ENCODE data around the gene PTBP1. TPM values are rescaled to one million over a fixed set of nuclear protein-coding genes. Genes with fewer than 3 reads are reported as not detected.
A peak's percentile ranks its signal among the peaks of the same experiment; 100 is the strongest.

Gene PTBP1
- polyA plus RNA-seq, 1 donor from 2014 or later = 27.3 TPM

DNA sequence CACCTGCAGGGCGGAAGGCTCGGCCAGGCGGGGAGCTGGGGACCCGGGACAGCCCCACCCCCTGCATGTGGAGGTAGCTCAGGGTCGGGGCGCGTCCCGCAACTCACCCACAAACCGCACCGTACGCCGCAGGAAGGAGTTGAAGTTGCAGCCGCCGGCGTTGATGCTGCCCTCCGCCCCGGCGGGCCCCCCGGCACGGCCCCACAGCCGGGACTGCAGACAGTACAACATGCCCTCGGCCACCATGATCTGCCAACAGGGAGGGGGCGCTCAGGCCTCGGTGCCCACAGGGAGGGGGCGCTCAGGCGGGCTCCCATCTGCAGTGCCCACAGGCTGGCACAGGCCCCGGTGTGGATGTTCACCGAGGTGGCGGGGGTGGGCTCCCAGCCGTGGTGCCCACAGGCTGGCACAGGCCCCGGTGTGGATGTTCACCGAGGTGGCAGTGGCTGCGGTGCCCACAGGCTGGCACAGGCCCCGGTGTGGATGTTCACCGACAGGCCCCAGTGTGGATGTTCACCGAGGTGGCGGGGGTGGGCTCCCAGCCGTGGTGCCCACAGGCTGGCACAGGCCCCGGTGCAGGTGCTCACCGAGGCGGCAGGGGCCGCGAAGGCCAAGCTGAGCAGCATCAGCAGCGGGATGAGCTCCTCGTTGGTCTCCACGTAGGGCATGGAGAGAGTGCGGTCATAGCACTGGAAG lies 18.0 kb downstream of the PTBP1 start:
- H3K4me3 ChIP-seq (ENCODE audit: low read length) = no peak overlapping the region
- no peak overlapping the region for H3K4me2 ChIP-seq (ENCODE audit: low read length)
- H2AFZ ChIP-seq (ENCODE audit: low read depth, low read length) = no peak overlapping the region
- H4K20me1 ChIP-seq (ENCODE audit: insufficient read depth) = peaks cover 11% of the 10 kb centered on the region
- H3K27me3 ChIP-seq (ENCODE audit: insufficient read depth, low read depth, low read length) = no peaks in the 10 kb centered on the region
- H3K36me3 ChIP-seq (ENCODE audit: insufficient read depth, low read length) = no peaks in the 10 kb centered on the region
- H3K79me2 ChIP-seq (replicated peaks; ENCODE audit: insufficient read depth, low read length) = peaks cover 21% of the 10 kb centered on the region
- no peaks in the 10 kb centered on the region for H3K9me2 ChIP-seq (ENCODE audit: insufficient read depth, low read length)
- TF ChIP-seq POLR2AphosphoS5 (IDR thresholded peaks at IDR 0.05) = peak; percentile 11
- TF ChIP-seq SMC3 (conservative IDR thresholded peaks at IDR 0.05; ENCODE audit: poor library complexity) = no peak
- no peak for TF ChIP-seq TAF1 (IDR thresholded peaks at IDR 0.05; ENCODE audit: low read depth)
- TF ChIP-seq, protein P1, sequence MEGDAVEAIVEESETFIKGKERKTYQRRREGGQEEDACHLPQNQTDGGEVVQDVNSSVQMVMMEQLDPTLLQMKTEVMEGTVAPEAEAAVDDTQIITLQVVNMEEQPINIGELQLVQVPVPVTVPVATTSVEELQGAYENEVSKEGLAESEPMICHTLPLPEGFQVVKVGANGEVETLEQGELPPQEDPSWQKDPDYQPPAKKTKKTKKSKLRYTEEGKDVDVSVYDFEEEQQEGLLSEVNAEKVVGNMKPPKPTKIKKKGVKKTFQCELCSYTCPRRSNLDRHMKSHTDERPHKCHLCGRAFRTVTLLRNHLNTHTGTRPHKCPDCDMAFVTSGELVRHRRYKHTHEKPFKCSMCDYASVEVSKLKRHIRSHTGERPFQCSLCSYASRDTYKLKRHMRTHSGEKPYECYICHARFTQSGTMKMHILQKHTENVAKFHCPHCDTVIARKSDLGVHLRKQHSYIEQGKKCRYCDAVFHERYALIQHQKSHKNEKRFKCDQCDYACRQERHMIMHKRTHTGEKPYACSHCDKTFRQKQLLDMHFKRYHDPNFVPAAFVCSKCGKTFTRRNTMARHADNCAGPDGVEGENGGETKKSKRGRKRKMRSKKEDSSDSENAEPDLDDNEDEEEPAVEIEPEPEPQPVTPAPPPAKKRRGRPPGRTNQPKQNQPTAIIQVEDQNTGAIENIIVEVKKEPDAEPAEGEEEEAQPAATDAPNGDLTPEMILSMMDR (IDR thresholded peaks at IDR 0.05; ENCODE audit: poor library complexity, severe bottlenecking) = no peak
- TF ChIP-seq MXI1 (conservative IDR thresholded peaks at IDR 0.05; ENCODE audit: poor library complexity, severe bottlenecking) = no peak
- H3K9me3 ChIP-seq (ENCODE audit: low read length) = no peaks in the 10 kb centered on the region
- no peak overlapping the region for H3K27ac ChIP-seq (ENCODE audit: low read length)
- no peak overlapping the region for H3K9ac ChIP-seq (ENCODE audit: low read length)
- H3F3A ChIP-seq (ENCODE audit: insufficient read depth, low read length, poor library complexity, severe bottlenecking) = no peaks in the 10 kb centered on the region

DNA sequence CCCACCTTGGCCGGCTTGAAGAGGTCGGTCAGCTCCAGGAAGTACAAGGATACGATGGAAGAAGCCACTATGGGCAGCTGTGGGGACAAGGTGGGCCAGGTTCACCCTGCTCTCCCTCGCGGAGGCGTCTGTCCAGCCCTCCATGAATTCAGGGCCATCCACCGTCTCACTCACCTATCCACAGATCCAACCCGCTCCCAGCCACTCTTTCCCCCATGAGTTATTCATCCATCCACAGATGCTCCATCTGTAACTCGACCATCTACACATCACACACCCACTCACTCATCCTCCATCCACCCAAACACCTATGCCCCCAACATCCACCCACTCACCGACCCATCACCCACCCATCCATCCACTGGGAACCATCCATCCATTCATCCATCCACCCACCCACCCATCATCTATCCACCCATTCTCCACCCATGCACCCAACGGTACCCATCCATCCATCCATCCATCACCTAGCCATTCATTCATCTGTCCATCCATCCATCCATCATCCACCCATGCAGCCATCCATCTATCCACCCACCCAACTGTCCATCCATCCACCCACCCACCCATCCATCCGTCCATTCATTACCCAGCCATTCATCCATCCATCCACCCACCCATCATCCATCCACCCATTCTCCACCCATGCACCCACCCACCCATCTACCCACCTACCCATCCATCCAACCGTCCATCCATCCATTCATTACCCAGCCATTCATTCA lies 18.7 kb downstream of the PTBP1 start:
- H3K4me3 ChIP-seq (ENCODE audit: low read length) = no peak overlapping the region
- H3K9ac ChIP-seq (ENCODE audit: low read length) = no peak overlapping the region
- TF ChIP-seq, protein P1 (IDR thresholded peaks at IDR 0.05; ENCODE audit: poor library complexity, severe bottlenecking) = no peak
- TF ChIP-seq EZH2 (IDR thresholded peaks at IDR 0.05; ENCODE audit: borderline replicate concordance, insufficient read depth, low read length, poor library complexity, severe bottlenecking) (no peak), RAD21 (conservative IDR thresholded peaks at IDR 0.05) (no peak), MXI1 (conservative IDR thresholded peaks at IDR 0.05; ENCODE audit: poor library complexity, severe bottlenecking) (no peak), TAF1 (IDR thresholded peaks at IDR 0.05; ENCODE audit: low read depth) (no peak), POLR2AphosphoS5 (IDR thresholded peaks at IDR 0.05) (no peak), EP300 (conservative IDR thresholded peaks at IDR 0.05; ENCODE audit: poor library complexity, severe bottlenecking) (no peak), SMC3 (conservative IDR thresholded peaks at IDR 0.05; ENCODE audit: poor library complexity) (no peak)
- TF ChIP-seq, protein P2, sequence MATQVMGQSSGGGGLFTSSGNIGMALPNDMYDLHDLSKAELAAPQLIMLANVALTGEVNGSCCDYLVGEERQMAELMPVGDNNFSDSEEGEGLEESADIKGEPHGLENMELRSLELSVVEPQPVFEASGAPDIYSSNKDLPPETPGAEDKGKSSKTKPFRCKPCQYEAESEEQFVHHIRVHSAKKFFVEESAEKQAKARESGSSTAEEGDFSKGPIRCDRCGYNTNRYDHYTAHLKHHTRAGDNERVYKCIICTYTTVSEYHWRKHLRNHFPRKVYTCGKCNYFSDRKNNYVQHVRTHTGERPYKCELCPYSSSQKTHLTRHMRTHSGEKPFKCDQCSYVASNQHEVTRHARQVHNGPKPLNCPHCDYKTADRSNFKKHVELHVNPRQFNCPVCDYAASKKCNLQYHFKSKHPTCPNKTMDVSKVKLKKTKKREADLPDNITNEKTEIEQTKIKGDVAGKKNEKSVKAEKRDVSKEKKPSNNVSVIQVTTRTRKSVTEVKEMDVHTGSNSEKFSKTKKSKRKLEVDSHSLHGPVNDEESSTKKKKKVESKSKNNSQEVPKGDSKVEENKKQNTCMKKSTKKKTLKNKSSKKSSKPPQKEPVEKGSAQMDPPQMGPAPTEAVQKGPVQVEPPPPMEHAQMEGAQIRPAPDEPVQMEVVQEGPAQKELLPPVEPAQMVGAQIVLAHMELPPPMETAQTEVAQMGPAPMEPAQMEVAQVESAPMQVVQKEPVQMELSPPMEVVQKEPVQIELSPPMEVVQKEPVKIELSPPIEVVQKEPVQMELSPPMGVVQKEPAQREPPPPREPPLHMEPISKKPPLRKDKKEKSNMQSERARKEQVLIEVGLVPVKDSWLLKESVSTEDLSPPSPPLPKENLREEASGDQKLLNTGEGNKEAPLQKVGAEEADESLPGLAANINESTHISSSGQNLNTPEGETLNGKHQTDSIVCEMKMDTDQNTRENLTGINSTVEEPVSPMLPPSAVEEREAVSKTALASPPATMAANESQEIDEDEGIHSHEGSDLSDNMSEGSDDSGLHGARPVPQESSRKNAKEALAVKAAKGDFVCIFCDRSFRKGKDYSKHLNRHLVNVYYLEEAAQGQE (IDR thresholded peaks at IDR 0.05; ENCODE audit: borderline replicate concordance) = no peak

More for the DNA sequence above, 18.7 kb downstream of the PTBP1 start:
- peaks cover 11% of the 10 kb centered on the region for H4K20me1 ChIP-seq (ENCODE audit: insufficient read depth)
- H3K36me3 ChIP-seq (ENCODE audit: insufficient read depth, low read length) = no peaks in the 10 kb centered on the region
- H3K79me2 ChIP-seq (replicated peaks; ENCODE audit: insufficient read depth, low read length) = peaks cover 28% of the 10 kb centered on the region
- H3K27ac ChIP-seq (ENCODE audit: low read length) = no peak overlapping the region
- H3F3A ChIP-seq (ENCODE audit: insufficient read depth, low read length, poor library complexity, severe bottlenecking) = no peaks in the 10 kb centered on the region
- H3K4me2 ChIP-seq (ENCODE audit: low read length) = no peak overlapping the region
- H3K9me2 ChIP-seq (ENCODE audit: insufficient read depth, low read length) = no peaks in the 10 kb centered on the region
- H2AFZ ChIP-seq (ENCODE audit: low read depth, low read length) = no peak overlapping the region
- H3K27me3 ChIP-seq (ENCODE audit: insufficient read depth, low read depth, low read length) = no peaks in the 10 kb centered on the region
- H3K9me3 ChIP-seq (ENCODE audit: low read length) = no peaks in the 10 kb centered on the region
